HepG2 (cell line): ENCODE data around the gene PDZD2. TPM values are rescaled to one million over a fixed set of nuclear protein-coding genes. Genes with fewer than 3 reads are reported as not detected.

Experiments
- ATM ChIP-seq: fragments of 450-650 bp; IDR thresholded peaks from 2 replicates; pipeline ENCODE4 v1.7.1; 2017; ENCODE audit warnings: mild to moderate bottlenecking, borderline replicate concordance
- GABPB1 ChIP-seq: IDR thresholded peaks from 2 replicates; pipeline ENCODE4 v1.6.1; 2016; ENCODE audit warnings: mild to moderate bottlenecking, missing genetic modification reagents, moderate library complexity, missing compliant biosample characterization
- IRF1 ChIP-seq: sonication (generic); formaldehyde crosslinking; IDR thresholded peaks from 2 replicates; pipeline ENCODE4 v1.4.0; 2020; ENCODE audit warnings: low read depth, mild to moderate bottlenecking, missing genetic modification reagents
- NFATC3 ChIP-seq: sonication (generic); formaldehyde crosslinking; IDR thresholded peaks from 2 replicates; pipeline ENCODE4 v1.5.1; 2020; ENCODE audit warnings: mild to moderate bottlenecking, missing genetic modification reagents
- PCBP2 ChIP-seq: fragments of 200-400 bp; formaldehyde crosslinking; optimal IDR thresholded peaks from 2 replicates; pipeline ENCODE3; 2018; ENCODE audit warnings: low read length, low read depth; ENCODE audit not compliant: poor library complexity, severe bottlenecking
- SRSF4 ChIP-seq: fragments of 200-400 bp; formaldehyde crosslinking; IDR thresholded peaks from one replicate; pipeline ENCODE4 v1.6.1; 2018; ENCODE audit warnings: mild to moderate bottlenecking, low read depth, low read length, moderate library complexity; ENCODE audit not compliant: poor library complexity, severe bottlenecking
- ZBTB26 ChIP-seq: IDR thresholded peaks from 2 replicates; pipeline ENCODE4 v1.6.1; 2016; ENCODE audit warnings: missing compliant biosample characterization, missing genetic modification reagents, borderline replicate concordance
- ZBTB4 ChIP-seq: sonication (generic); formaldehyde crosslinking; IDR thresholded peaks from 2 replicates; pipeline ENCODE4 v1.4.0; 2020; ENCODE audit warnings: missing genetic modification reagents, mild to moderate bottlenecking, borderline replicate concordance
- ZBTB46 ChIP-seq: sonication (generic); formaldehyde crosslinking; IDR thresholded peaks from 2 replicates; pipeline ENCODE4 v1.4.0; 2020; ENCODE audit warnings: mild to moderate bottlenecking, missing genetic modification reagents, borderline replicate concordance
- ZNF207 ChIP-seq: fragments of 450-650 bp; IDR thresholded peaks from 2 replicates; pipeline ENCODE4 v1.6.1; 2016; ENCODE audit warnings: antibody characterized with exemption, borderline replicate concordance
- ZNF331 ChIP-seq: sonication (generic); formaldehyde crosslinking; IDR thresholded peaks from 2 replicates; pipeline ENCODE4 v1.4.0; 2020; ENCODE audit warnings: missing genetic modification reagents
- ZXDC ChIP-seq: sonication (generic); formaldehyde crosslinking; IDR thresholded peaks from 2 replicates; pipeline ENCODE4 v1.5.0; 2020; ENCODE audit warnings: mild to moderate bottlenecking, missing genetic modification reagents
- polyA plus RNA-seq, 8 experiments: library from polyadenylated mRNA; depleted of rRNA in 3 of 8; stranded (reverse) in 7 of 8; unstranded in 1 of 8; fragments of >200 nt; fragmentation: Illumina TruSeq in 4 of 8; extraction: Trizol in 4 of 8; gene quantifications; 2 replicates each; pipeline versions ENCODE4 v1.2.1 to v1.2.3, GENCODE V29; 2011 to 2016; ENCODE audit warnings: low read depth in 4 of 8, missing spikeins in 1 of 8, mixed read lengths in 1 of 8; ENCODE audit not compliant: insufficient read depth in 1 of 8
- total RNA-seq, 5 experiments: library from RNA; depleted of rRNA; stranded (reverse); fragments of >200 nt; fragmentation: Illumina TruSeq; extraction: Trizol; gene quantifications; 2 replicates each; pipeline ENCODE4 v1.2.3, GENCODE V29; 2016; ENCODE audit warnings: low read depth in 1 of 5

The PDZD2 gene
- total and polyA plus RNA-seq, 2 of the 13 experiments (the other 11 are each of a cell fraction or from before 2014, with no cell fraction given), result 0.04 TPM; not detected in 1

- TF ChIP-seq ZXDC (no peak), SRSF4 (no peak), IRF1 (CRISPR knock-in tag) (no peak), ZNF207 (no peak), NFATC3 (CRISPR knock-in tag) (no peak), ATM (no peak), PCBP2 (no peak), GABPB1 (CRISPR knock-in tag) (no peak), ZBTB46 (CRISPR knock-in tag) (no peak), ZBTB26 (no peak), ZNF331 (CRISPR knock-in tag) (no peak), ZBTB4 (no peak)
Observed at GRCh38 chr5:32020946-32021345, 382.0 kb downstream of the PDZD2 start (continued).
